Measurements from ENCODE around the gene ARID1B. TPM values are rescaled to one million over a fixed set of nuclear protein-coding genes. Genes with fewer than 3 reads are reported as not detected.

Gene ARID1B
- total and polyA plus RNA-seq, 9 of the 15 experiments (the other 6 are each of a cell fraction or from before 2014, with no cell fraction given) = 12.5 to 50.5 (median 25.8) TPM

GRCh38 chr6:157091243-157091642, 314.1 kb downstream of the ARID1B start:
- Histone ChIP-seq H3K36me3 (ENCODE audit: control insufficient read depth, insufficient read depth, low read length) (peaks cover 6% of the 10 kb centered on the region; the same call in 1 of the 3 replicates), H3K9ac (ENCODE audit: insufficient read depth in 1 of 2, low read depth in 2 of 2, low read length in 2 of 2) (no peak overlapping the region), H3K27ac (ENCODE audit: extremely low read depth, low read depth, low read length) (no peak overlapping the region), H3K9me3 (replicated peaks; ENCODE audit: control insufficient read depth, insufficient read depth, low read depth, low read length) (no peaks in the 10 kb centered on the region), H3K27me3 (ENCODE audit: control insufficient read depth in 2 of 2, insufficient read depth in 2 of 2, low read length in 2 of 2) (no peaks in the 10 kb centered on the region), H3K4me1 (replicated peaks in 1 of 2; ENCODE audit: control insufficient read depth in 2 of 2, insufficient read depth in 2 of 2, low read length in 2 of 2) (no peaks in the 10 kb centered on the region), H3K4me3 (no peak overlapping the region), H2AFZ (ENCODE audit: low read depth, low read length) (no peak overlapping the region), H3K9me1 (ENCODE audit: control insufficient read depth, insufficient read depth, low read length) (no peaks in the 10 kb centered on the region), H3K79me2 (ENCODE audit: control insufficient read depth, insufficient read depth, low read length) (no peaks in the 10 kb centered on the region), H3K4me2 (ENCODE audit: insufficient read depth, low read length) (no peak overlapping the region), H4K20me1 (replicated peaks; ENCODE audit: control insufficient read depth, insufficient read depth, low read length) (no peaks in the 10 kb centered on the region)
- FAIRE-seq (no peak), ATAC-seq (no peak), DNase-seq (ENCODE audit: extremely low read depth in 1 of 4, low spot score in 3 of 4) (no peak)
- in situ Hi-C loops (cut with MboI) (no loop called here), intact Hi-C loops (cut with micrococcal nuclease) (no loop called here)
- no TSS peak for BruUV-seq (replicated peaks)
- TF ChIP-seq, protein P1, sequence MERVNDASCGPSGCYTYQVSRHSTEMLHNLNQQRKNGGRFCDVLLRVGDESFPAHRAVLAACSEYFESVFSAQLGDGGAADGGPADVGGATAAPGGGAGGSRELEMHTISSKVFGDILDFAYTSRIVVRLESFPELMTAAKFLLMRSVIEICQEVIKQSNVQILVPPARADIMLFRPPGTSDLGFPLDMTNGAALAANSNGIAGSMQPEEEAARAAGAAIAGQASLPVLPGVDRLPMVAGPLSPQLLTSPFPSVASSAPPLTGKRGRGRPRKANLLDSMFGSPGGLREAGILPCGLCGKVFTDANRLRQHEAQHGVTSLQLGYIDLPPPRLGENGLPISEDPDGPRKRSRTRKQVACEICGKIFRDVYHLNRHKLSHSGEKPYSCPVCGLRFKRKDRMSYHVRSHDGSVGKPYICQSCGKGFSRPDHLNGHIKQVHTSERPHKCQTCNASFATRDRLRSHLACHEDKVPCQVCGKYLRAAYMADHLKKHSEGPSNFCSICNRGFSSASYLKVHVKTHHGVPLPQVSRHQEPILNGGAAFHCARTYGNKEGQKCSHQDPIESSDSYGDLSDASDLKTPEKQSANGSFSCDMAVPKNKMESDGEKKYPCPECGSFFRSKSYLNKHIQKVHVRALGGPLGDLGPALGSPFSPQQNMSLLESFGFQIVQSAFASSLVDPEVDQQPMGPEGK (CRISPR knock-in tag; IDR thresholded peaks at IDR 0.05; ENCODE audit: borderline replicate concordance) = no peak
- TF ChIP-seq CBFB (CRISPR knock-in tag; IDR thresholded peaks at IDR 0.05) (no peak), ARHGAP35 (IDR thresholded peaks at IDR 0.05; ENCODE audit: partially characterized antibody) (no peak), NR1H2 (CRISPR knock-in tag; IDR thresholded peaks at IDR 0.05) (no peak), HES1 (IDR thresholded peaks at IDR 0.05; ENCODE audit: low read depth) (no peak), ZBTB40 (IDR thresholded peaks at IDR 0.05) (no peak), ZBTB40 (CRISPR knock-in tag; IDR thresholded peaks at IDR 0.05) (no peak)
- TF ChIP-seq, protein P2, sequence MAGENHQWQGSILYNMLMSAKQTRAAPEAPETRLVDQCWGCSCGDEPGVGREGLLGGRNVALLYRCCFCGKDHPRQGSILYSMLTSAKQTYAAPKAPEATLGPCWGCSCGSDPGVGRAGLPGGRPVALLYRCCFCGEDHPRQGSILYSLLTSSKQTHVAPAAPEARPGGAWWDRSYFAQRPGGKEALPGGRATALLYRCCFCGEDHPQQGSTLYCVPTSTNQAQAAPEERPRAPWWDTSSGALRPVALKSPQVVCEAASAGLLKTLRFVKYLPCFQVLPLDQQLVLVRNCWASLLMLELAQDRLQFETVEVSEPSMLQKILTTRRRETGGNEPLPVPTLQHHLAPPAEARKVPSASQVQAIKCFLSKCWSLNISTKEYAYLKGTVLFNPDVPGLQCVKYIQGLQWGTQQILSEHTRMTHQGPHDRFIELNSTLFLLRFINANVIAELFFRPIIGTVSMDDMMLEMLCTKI (IDR thresholded peaks at IDR 0.05; ENCODE audit: partially characterized antibody) = no peak
- POLR2A ChIA-PET = interaction anchor here (0.6 kb wide), 2 partner anchors 22 to 537 kb away, joined by 3 read pairs; no protein-coding TSS in a partner anchor
- 94% methylated on average over 2 of the region's 2 CpGs for WGBS (ENCODE audit: insufficient coverage, low coverage, missing lambda C conversion rate)
- CTCF ChIA-PET (ENCODE audit: low intra/inter-chr PET ratio) = no interaction called here
